ENCODE results near the gene ESRRA. TPM values are rescaled to one million over a fixed set of nuclear protein-coding genes. Genes with fewer than 3 reads are reported as not detected.

The ESRRA gene
- total and polyA plus RNA-seq, 4 donors, result 10.8 to 88.4 (median 73.0) TPM

DNA sequence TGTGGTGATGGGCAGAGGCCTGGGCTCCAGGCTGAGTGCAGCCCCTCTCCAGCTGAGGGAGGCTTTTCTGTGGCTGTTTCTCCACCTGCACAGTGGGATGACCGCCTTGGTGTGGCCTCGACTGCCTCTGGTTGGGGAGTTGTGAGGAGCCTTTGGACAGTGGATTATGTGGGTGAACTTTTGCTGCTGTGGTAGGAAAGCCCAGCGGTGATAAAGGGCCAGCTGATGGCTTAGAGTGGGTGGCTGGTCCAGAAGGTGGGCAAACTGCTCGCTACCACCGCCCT, 1.4 kb upstream of the ESRRA start:
- TF ChIP-seq, protein P1, sequence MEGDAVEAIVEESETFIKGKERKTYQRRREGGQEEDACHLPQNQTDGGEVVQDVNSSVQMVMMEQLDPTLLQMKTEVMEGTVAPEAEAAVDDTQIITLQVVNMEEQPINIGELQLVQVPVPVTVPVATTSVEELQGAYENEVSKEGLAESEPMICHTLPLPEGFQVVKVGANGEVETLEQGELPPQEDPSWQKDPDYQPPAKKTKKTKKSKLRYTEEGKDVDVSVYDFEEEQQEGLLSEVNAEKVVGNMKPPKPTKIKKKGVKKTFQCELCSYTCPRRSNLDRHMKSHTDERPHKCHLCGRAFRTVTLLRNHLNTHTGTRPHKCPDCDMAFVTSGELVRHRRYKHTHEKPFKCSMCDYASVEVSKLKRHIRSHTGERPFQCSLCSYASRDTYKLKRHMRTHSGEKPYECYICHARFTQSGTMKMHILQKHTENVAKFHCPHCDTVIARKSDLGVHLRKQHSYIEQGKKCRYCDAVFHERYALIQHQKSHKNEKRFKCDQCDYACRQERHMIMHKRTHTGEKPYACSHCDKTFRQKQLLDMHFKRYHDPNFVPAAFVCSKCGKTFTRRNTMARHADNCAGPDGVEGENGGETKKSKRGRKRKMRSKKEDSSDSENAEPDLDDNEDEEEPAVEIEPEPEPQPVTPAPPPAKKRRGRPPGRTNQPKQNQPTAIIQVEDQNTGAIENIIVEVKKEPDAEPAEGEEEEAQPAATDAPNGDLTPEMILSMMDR (IDR thresholded peaks at IDR 0.05; ENCODE audit: control extremely low read depth, extremely low read depth), result no peak
- no peaks in the 10 kb centered on the region for H3K9me3 ChIP-seq (ENCODE audit: control insufficient read depth in 4 of 4, insufficient read depth in 3 of 4, low read length in 3 of 4)
- ATAC-seq (ENCODE audit: insufficient read depth, low FRiP score) (no peak), DNase-seq (no peak)
- H3K4me3 ChIP-seq, result no peak overlapping the region
- H3K27me3 ChIP-seq (ENCODE audit: control insufficient read depth in 3 of 3, insufficient read depth in 3 of 3, low read length in 2 of 3), result peaks cover 0 to 26% (median 21%) of the 10 kb centered on the region in 3 donors
- no peak overlapping the region for H3K9ac ChIP-seq (ENCODE audit: insufficient read depth in 1 of 2, low read length in 2 of 2)
- H3K27ac ChIP-seq (ENCODE audit: low read depth in 1 of 2, low read length in 1 of 2), result peak overlapping the region in 1 of 2 donors; percentile 96
- H3K4me1 ChIP-seq (ENCODE audit: control insufficient read depth in 5 of 5, insufficient read depth in 5 of 5, low read length in 5 of 5), result peaks cover 0 to 29% (median 8%) of the 10 kb centered on the region in 5 donors
- WGBS, 2 donors, result 46 to 50% methylated on average over 5 of the region's 5 CpGs
- H3K36me3 ChIP-seq (ENCODE audit: control insufficient read depth in 4 of 4, insufficient read depth in 4 of 4, low read length in 4 of 4), result no peaks in the 10 kb centered on the region

DNA sequence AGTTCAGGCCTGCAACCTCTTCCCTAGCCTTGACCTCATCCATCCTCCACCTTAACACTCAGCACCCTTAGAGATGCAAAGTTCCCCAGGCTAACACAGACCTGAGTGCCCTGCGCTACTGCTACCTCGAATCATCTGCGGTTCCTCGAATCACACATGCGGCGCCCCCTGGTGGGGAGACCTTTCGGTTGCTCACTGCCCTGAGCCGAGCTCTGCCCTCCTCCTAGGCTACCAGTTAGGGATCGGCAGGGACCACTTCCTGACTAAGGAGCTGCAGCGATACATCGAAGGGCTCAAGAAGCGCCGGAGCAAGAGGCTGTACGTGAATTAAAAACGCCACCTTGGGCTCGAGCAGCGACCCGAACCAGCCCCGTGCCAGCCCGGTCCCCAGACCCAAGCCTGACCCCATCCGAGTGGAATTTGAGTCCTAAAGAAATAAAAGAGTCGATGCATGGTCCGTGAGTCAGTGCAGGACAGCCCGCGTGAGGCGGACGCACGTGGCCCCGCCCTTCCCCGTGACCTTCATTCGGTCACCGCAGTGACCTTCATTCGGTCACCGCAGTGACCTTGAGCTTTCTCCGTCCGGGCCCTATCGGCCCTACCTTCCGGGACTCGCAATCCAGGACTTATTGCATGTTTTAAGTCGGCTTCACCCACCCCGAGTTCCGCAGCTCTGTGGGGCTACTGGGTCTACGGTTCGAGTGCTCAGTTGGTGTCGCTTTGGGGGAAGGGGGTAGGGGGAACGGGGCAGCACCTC, 830 bp upstream of the ESRRA start:
- Histone ChIP-seq H3K4me3 (peak overlapping the region; percentile 29), H3K4me1 (ENCODE audit: control insufficient read depth in 5 of 5, insufficient read depth in 5 of 5, low read length in 5 of 5) (peaks cover 0 to 24% (median 7%) of the 10 kb centered on the region in 5 donors), H3K27me3 (ENCODE audit: control insufficient read depth in 3 of 3, insufficient read depth in 3 of 3, low read length in 2 of 3) (peaks cover 0 to 25% (median 19%) of the 10 kb centered on the region in 3 donors), H3K9ac (ENCODE audit: insufficient read depth in 1 of 2, low read length in 2 of 2) (peak overlapping the region in 1 of 2 donors; percentile 66), H3K27ac (ENCODE audit: low read depth in 1 of 2, low read length in 1 of 2) (peak overlapping the region; percentile 87 to 96), H3K36me3 (ENCODE audit: control insufficient read depth in 4 of 4, insufficient read depth in 4 of 4, low read length in 4 of 4) (no peaks in the 10 kb centered on the region), H3K9me3 (ENCODE audit: control insufficient read depth in 4 of 4, insufficient read depth in 3 of 4, low read length in 3 of 4) (no peaks in the 10 kb centered on the region)
- peak; percentile 33 for ATAC-seq (ENCODE audit: insufficient read depth, low FRiP score)
- DNase-seq, result peak; percentile 87 to 90 (median 90)
- WGBS, 2 donors, result 0 to 1% methylated on average over 44 to 46 of the region's 46 CpGs
- TF ChIP-seq, protein P1 (IDR thresholded peaks at IDR 0.05; ENCODE audit: control extremely low read depth, extremely low read depth), result peak; percentile 76

DNA sequence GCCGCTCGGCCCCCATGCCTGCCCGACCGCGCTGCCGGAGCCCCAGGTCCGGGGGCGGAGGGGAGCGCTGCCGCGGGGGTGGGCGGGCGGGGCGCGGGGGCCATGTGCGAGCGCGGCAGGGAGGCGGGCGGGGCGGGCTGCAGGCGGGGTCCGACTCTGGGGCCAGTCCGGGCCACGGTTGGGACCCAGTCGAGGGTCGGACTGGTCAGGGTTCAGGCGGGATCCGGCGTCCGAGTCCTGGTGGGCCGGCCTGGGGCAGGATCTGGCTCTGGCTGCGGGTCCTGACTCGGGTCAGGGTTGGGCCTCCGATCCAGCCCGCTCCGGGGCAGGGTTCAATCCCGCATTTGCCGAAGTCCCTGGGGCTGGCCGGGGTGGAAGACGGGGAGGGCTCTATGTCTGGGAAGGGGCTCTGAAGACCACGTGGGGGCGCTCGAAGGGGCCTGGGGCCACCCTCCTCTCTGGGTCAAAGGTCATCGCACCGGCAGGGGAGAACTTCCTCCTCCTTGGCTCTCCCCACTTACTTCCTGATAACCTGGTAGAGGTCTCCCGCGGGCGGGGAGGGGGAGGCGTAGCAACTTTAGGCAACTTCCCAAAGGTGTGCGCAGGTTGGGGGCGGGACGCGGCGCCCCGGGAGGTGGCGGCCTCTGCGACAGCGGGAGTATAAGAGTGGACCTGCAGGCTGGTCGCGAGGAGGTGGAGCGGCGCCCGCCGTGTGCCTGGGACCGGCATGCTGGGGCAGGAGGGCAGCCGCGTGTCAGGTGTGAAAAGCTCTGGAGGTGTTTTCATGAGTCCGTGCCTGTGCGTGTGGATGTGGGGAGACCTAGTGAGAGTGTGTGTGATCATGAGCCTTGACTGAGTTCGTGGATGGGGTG, 603 bp downstream of the ESRRA start:
- TF ChIP-seq, protein P1 (IDR thresholded peaks at IDR 0.05; ENCODE audit: control extremely low read depth, extremely low read depth), result no peak
- WGBS, 2 donors, result 1% methylated on average over 44 to 71 of the region's 71 CpGs
- Histone ChIP-seq H3K36me3 (ENCODE audit: control insufficient read depth in 4 of 4, insufficient read depth in 4 of 4, low read length in 4 of 4) (no peaks in the 10 kb centered on the region), H3K9me3 (ENCODE audit: control insufficient read depth in 4 of 4, insufficient read depth in 3 of 4, low read length in 3 of 4) (no peaks in the 10 kb centered on the region), H3K4me3 (peak overlapping the region; percentile 60), H3K27ac (ENCODE audit: low read depth in 1 of 2, low read length in 1 of 2) (peak overlapping the region; percentile 93), H3K4me1 (ENCODE audit: control insufficient read depth in 5 of 5, insufficient read depth in 5 of 5, low read length in 5 of 5) (peaks cover 0 to 13% (median 4%) of the 10 kb centered on the region in 5 donors), H3K27me3 (ENCODE audit: control insufficient read depth in 3 of 3, insufficient read depth in 3 of 3, low read length in 2 of 3) (peaks cover 0 to 11% (median 5%) of the 10 kb centered on the region in 3 donors), H3K9ac (ENCODE audit: insufficient read depth in 1 of 2, low read length in 2 of 2) (peak overlapping the region in 1 of 2 donors; percentile 71)
- peak; percentile 42 to 61 (median 56) for DNase-seq
- ATAC-seq (ENCODE audit: insufficient read depth, low FRiP score), result peak; percentile 1

Measured in lung (tissue), 12 donors.